Keratinocyte (primary cell): ENCODE measurements around the gene DOK5. TPM values are rescaled to one million over a fixed set of nuclear protein-coding genes. Genes with fewer than 3 reads are reported as not detected.

ENCODE experiments used
- DNase-seq: peaks from one replicate; pipeline ENCODE4 v3.0.0-alpha.2; 2011; ENCODE audit warnings: low read depth, missing footprints, low spot score
- FAIRE-seq: peaks from 2 replicates; lab custom pipeline; 2011; peaks lifted over from hg19 to GRCh38; lab: Jason Lieb, UNC
- H2AFZ ChIP-seq: 2 replicates; pipeline ENCODE4 v1.6.0; 2012; ENCODE audit warnings: low read length, control low read depth, inconsistent platforms; ENCODE audit not compliant: control insufficient read depth
- H3K27ac ChIP-seq: 2 replicates; pipeline ENCODE4 v1.5.1; 2011; ENCODE audit warnings: low read length; ENCODE audit not compliant: control insufficient read depth, insufficient read depth
- H3K27me3 ChIP-seq: 3 replicates; pipeline ENCODE4 v1.6.0; 2011; ENCODE audit warnings: low read length; ENCODE audit not compliant: control insufficient read depth, insufficient read depth; ENCODE audit errors: extremely low read depth
- H3K36me3 ChIP-seq, 2 experiments: 2 replicates in 1 of 2; 3 replicates in 1 of 2; pipeline ENCODE4 v1.5.1; 2011; ENCODE audit warnings: low read length in 2 of 2, mild to moderate bottlenecking in 1 of 2; ENCODE audit not compliant: control insufficient read depth in 2 of 2, insufficient read depth in 2 of 2; ENCODE audit errors: extremely low read depth in 1 of 2
- H3K4me1 ChIP-seq: 3 replicates; pipeline ENCODE4 v1.5.1; 2011; ENCODE audit warnings: low read length; ENCODE audit not compliant: control insufficient read depth, insufficient read depth; ENCODE audit errors: extremely low read depth
- H3K4me2 ChIP-seq: 3 replicates; pipeline ENCODE4 v1.6.0; 2011; ENCODE audit warnings: low read depth, low read length; ENCODE audit not compliant: control insufficient read depth, insufficient read depth; ENCODE audit errors: extremely low read depth
- H3K4me3 ChIP-seq, 3 experiments: fragments of 200-600 bp in 1 of 3; sonication (generic) in 1 of 3; 2 replicates in 2 of 3; 3 replicates in 1 of 3; pipeline ENCODE4 v1.5.1; 2011 to 2016; ENCODE audit warnings: low read length in 3 of 3, mild to moderate bottlenecking in 3 of 3, control low read depth in 2 of 3, inconsistent platforms in 1 of 3, low read depth in 1 of 3, mixed read lengths in 1 of 3, mixed run types in 1 of 3, moderate library complexity in 1 of 3; ENCODE audit not compliant: control insufficient read depth in 2 of 3, insufficient read depth in 2 of 3; ENCODE audit errors: extremely low read depth in 1 of 3
- H3K79me2 ChIP-seq: 2 replicates; pipeline ENCODE4 v1.6.0; 2012; ENCODE audit warnings: low read length; ENCODE audit not compliant: control insufficient read depth, insufficient read depth
- H3K9ac ChIP-seq: 3 replicates; pipeline ENCODE4 v1.6.0; 2011; ENCODE audit warnings: low read length; ENCODE audit not compliant: control insufficient read depth, insufficient read depth; ENCODE audit errors: extremely low read depth
- H3K9me1 ChIP-seq: 3 replicates; pipeline ENCODE4 v1.6.0; 2011; ENCODE audit warnings: low read length; ENCODE audit not compliant: control insufficient read depth, insufficient read depth; ENCODE audit errors: extremely low read depth
- H3K9me3 ChIP-seq: 2 replicates; pipeline ENCODE4 v1.5.1; 2012; ENCODE audit warnings: low read depth, low read length; ENCODE audit not compliant: control insufficient read depth
- H4K20me1 ChIP-seq: 3 replicates; pipeline ENCODE4 v1.6.0; 2011; ENCODE audit warnings: low read length; ENCODE audit not compliant: control insufficient read depth, insufficient read depth; ENCODE audit errors: extremely low read depth
- CTCF ChIP-seq, 3 experiments: IDR thresholded peaks in 1 of 3; conservative IDR thresholded peaks in 1 of 3; optimal IDR thresholded peaks in 1 of 3; 2 replicates in 2 of 3; 3 replicates in 1 of 3; pipeline versions ENCODE3 to v1.5.1; 2011; ENCODE audit warnings: low read length in 3 of 3, mild to moderate bottlenecking in 3 of 3, moderate library complexity in 2 of 3, control low read depth in 1 of 3, inconsistent platforms in 1 of 3; ENCODE audit not compliant: insufficient read depth in 2 of 3; ENCODE audit errors: extremely low read depth in 1 of 3
- EZH2 ChIP-seq: IDR thresholded peaks from one replicate; pipeline ENCODE4 v1.6.1; 2012; ENCODE audit warnings: inconsistent platforms, mild to moderate bottlenecking, low read length, moderate library complexity
- dilution Hi-C: fragments of 300-500 bp; cut with MboI; formaldehyde crosslinking; loops from one replicate; pipeline ENCODE4 v1.7.0; 2020; ENCODE audit warnings: low sequenced_read_pairs; ENCODE audit not compliant: extremely low pct_ligation_motif_present
- polyA plus RNA-seq, 5 experiments: library from polyadenylated mRNA; depleted of rRNA in 3 of 5; stranded (reverse) in 3 of 5; stranded (forward) in 1 of 5; unstranded in 1 of 5; fragments of >200 nt; gene quantifications; 1 replicate in 1 of 5; 2 replicates in 3 of 5; 3 replicates in 1 of 5; pipeline versions ENCODE4 v1.2.1 to v1.2.3, GENCODE V29; 2011 to 2012; ENCODE audit warnings: missing spikeins in 2 of 5, low read depth in 1 of 5, low replicate concordance in 1 of 5

The DOK5 gene
- polyA plus RNA-seq, 1 donor (not counting 4 experiments of a cell fraction or from before 2014, with no cell fraction given), result not detected

DNA sequence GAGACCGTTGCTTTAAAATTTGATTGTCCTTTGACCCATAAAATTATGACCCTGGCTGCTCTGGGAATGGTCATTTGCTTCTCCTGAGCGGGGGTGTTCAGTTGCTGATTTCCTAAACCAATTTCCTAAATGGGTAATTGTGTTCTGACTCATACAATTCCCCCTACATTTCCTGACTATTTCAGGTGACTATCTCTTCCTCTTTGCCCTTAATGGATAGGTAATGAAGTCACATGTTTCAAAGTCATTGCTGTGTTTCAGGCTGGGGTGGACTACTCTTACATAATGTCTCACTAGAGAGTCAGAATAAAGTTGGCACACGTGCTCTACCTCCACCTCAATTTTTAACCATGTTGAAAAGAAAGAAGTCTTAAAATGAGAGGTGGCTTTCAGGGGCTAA is 109.8 kb downstream of the DOK5 start:
- Histone ChIP-seq H3K4me2 (no peak overlapping the region), H3K4me1 (no peaks in the 10 kb centered on the region), H3K36me3 (no peaks in the 10 kb centered on the region), H3K4me3 (no peak overlapping the region), H3K9me1 (no peaks in the 10 kb centered on the region), H3K9me3 (no peaks in the 10 kb centered on the region), H2AFZ (no peak overlapping the region), H4K20me1 (no peaks in the 10 kb centered on the region), H3K9ac (no peak overlapping the region), H3K27ac (no peak overlapping the region), H3K79me2 (no peaks in the 10 kb centered on the region), H3K27me3 (no peaks in the 10 kb centered on the region)
- FAIRE-seq (no peak), DNase-seq (no peak)
- TF ChIP-seq CTCF (optimal IDR thresholded peaks at IDR 0.05 in 1 of 3, IDR thresholded peaks at IDR 0.05 in 1 of 3, conservative IDR thresholded peaks at IDR 0.05 in 1 of 3; ENCODE audit: extremely low read depth in 1 of 3, insufficient read depth in 2 of 3, low read length in 3 of 3), result no peak
- TF ChIP-seq EZH2, result no peak
- dilution Hi-C loops, result no loop called here

DNA sequence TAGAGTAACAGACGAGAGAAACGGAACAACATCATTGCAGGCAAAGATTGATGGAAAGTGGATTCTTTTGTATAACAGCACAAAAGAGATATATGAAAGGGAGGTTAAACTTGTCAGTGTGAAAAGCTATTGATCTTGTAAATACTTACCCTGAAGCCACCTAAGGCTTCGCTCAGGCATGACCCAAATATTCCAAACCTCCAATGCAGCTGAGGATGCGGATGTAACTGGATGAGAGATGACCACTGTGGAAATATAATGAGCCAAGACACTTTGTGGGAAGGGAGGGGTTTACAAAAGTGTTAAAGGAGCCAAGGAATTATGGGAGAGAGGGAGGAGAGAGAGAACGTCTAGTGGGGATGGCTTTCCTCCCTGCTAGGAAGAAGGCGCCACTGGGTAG is 112.0 kb downstream of the DOK5 start:
- no peak overlapping the region for H2AFZ ChIP-seq

More for the DNA sequence above, 112.0 kb downstream of the DOK5 start:
- Histone ChIP-seq H3K9ac (no peak overlapping the region), H3K27me3 (no peaks in the 10 kb centered on the region), H3K36me3 (no peaks in the 10 kb centered on the region), H3K4me1 (no peaks in the 10 kb centered on the region), H3K9me3 (no peaks in the 10 kb centered on the region), H3K4me3 (no peak overlapping the region), H4K20me1 (no peaks in the 10 kb centered on the region), H3K27ac (no peak overlapping the region), H3K9me1 (no peaks in the 10 kb centered on the region), H3K4me2 (no peak overlapping the region), H3K79me2 (no peaks in the 10 kb centered on the region)
- TF ChIP-seq EZH2 (no peak), CTCF (optimal IDR thresholded peaks at IDR 0.05 in 1 of 3, IDR thresholded peaks at IDR 0.05 in 1 of 3, conservative IDR thresholded peaks at IDR 0.05 in 1 of 3; ENCODE audit: extremely low read depth in 1 of 3, insufficient read depth in 2 of 3, low read length in 3 of 3) (no peak)
- no peak for FAIRE-seq
- DNase-seq, result no peak
- dilution Hi-C loops, result no loop called here
